Spinal cord (tissue), 10 donors: ENCODE measurements around the gene RIPOR1. TPM values are rescaled to one million over a fixed set of nuclear protein-coding genes. Genes with fewer than 3 reads are reported as not detected.

ENCODE experiments used
- DNase-seq, 6 donors: peaks; one replicate each; pipeline versions ENCODE4 v3.0.0 to v3.0.0-alpha.2; 2013 to 2015; ENCODE audit warnings: low spot score in 6 of 6, low read depth in 4 of 6
- H3K27ac ChIP-seq: one replicate; pipeline ENCODE4 v1.5.1; 2013; ENCODE audit warnings: low read depth, low read length, control low read depth
- H3K27me3 ChIP-seq: one replicate; pipeline ENCODE4 v1.6.1; 2013; ENCODE audit warnings: low read length; ENCODE audit not compliant: control insufficient read depth, insufficient read depth
- H3K36me3 ChIP-seq: one replicate; pipeline ENCODE4 v1.6.1; 2013; ENCODE audit warnings: low read length; ENCODE audit not compliant: control insufficient read depth, insufficient read depth
- H3K4me1 ChIP-seq: one replicate; pipeline ENCODE4 v1.6.1; 2013; ENCODE audit warnings: low read length; ENCODE audit not compliant: control insufficient read depth, insufficient read depth
- H3K4me3 ChIP-seq: one replicate; pipeline ENCODE4 v1.5.1; 2013; ENCODE audit warnings: low read depth, low read length, control low read depth
- H3K9me3 ChIP-seq: one replicate; pipeline ENCODE4 v1.6.1; 2013; ENCODE audit warnings: low read length; ENCODE audit not compliant: control insufficient read depth, insufficient read depth
- WGBS: methylation state at CpG from one replicate; pipeline ENCODE4 v1.1.5; 2013; ENCODE audit warnings: missing lambda C conversion rate; ENCODE audit not compliant: insufficient coverage; 5-methylcytosine and 5-hydroxymethylcytosine counted together
- polyA plus RNA-seq, 2 donors: library from polyadenylated mRNA; unstranded; fragments of 120-200 nt; gene quantifications; one replicate each; pipeline ENCODE4 v1.2.1, GENCODE V29; 2013; ENCODE audit not compliant: insufficient read length in 2 of 2
- total RNA-seq, 2 donors: library from RNA; depleted of rRNA in 1 of 2; stranded (reverse); fragments of 120-200 nt in 1 of 2; fragments of >200 nt in 1 of 2; gene quantifications; one replicate each; pipeline versions ENCODE4 v1.2.3 to v1.2.4, GENCODE V29; 2013 to 2014
- donor health status: healthy.

RIPOR1 gene
- total and polyA plus RNA-seq, 4 donors: 33.1 to 105 (median 63.3) TPM

- peak in 1 of 6 donors; percentile 52 for DNase-seq
- Histone ChIP-seq H3K27me3 (no peaks in the 10 kb centered on the region), H3K9me3 (no peaks in the 10 kb centered on the region), H3K4me3 (no peak overlapping the region), H3K36me3 (peaks cover 3% of the 10 kb centered on the region), H3K4me1 (peaks cover 5% of the 10 kb centered on the region), H3K27ac (no peak overlapping the region)
- 85% methylated on average over 7 of the region's 12 CpGs for WGBS
Observed at GRCh38 chr16:67516296-67517154, 12.1 kb upstream of the RIPOR1 start.

DNA sequence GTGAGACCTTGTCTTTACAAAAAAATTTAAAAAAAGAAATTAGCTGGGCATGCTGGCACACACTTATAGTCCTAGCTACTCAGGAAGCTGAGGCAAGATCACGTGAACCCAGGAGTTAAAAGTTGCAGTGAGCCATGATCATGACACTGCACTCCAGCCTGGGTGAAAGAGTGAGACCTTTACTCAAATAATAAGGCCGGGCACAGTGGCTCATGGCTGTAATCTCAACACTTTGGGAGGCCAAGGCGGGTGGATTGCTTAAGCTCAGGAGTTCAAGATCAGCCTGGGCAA, 11.5 kb upstream of the RIPOR1 start:
- peaks cover 9% of the 10 kb centered on the region for H3K4me1 ChIP-seq
- H3K27ac ChIP-seq: no peak overlapping the region
- peaks cover 3% of the 10 kb centered on the region for H3K36me3 ChIP-seq
- 87% methylated on average over 2 of the region's 3 CpGs for WGBS
- no peaks in the 10 kb centered on the region for H3K9me3 ChIP-seq
- no peaks in the 10 kb centered on the region for H3K27me3 ChIP-seq
- no peak for DNase-seq
- H3K4me3 ChIP-seq: no peak overlapping the region

DNA sequence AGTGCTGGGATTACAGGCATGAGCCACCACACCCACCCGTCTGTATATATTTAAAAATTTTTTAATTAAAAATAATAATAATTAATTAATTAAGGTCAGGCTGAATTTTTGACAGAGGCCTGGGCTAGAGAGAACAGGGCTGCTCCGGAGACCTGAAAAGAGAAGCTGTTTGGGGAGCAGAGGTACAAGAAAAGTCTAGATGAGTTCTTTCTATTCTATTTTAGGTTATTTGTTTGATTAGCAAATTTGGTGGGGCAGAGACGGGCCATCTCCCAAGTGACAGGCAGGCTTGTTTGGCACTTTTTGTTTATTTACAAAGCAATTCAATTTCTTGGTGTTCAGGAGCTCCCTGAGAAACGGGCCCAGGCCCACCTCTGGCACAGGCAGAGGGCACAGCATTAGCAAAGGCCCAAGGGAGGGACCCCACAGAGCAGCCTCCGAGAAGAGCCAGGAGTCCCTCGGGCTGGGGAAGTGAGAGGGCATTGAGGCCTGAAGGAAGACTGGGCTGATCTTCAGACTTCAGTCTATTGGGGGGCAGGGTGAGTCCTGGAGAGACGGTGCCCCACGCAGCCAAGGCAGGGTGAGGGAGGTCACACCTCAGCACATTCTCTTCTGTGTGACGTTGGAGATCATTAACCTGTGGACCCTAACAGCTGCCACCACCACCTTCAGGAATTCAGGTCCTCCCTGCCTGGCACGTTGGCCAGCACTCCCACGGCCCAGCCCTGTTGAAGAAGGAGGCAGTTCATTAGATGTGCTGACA, 10.8 kb upstream of the RIPOR1 start:
- H3K4me3 ChIP-seq: no peak overlapping the region
- WGBS: 76% methylated on average over 8 of the region's 11 CpGs
- no peaks in the 10 kb centered on the region for H3K9me3 ChIP-seq
- DNase-seq: no peak
- no peaks in the 10 kb centered on the region for H3K27me3 ChIP-seq
- peaks cover 9% of the 10 kb centered on the region for H3K4me1 ChIP-seq
- H3K27ac ChIP-seq: no peak overlapping the region
- H3K36me3 ChIP-seq: peaks cover 3% of the 10 kb centered on the region

GRCh38 chr16:67518676-67519075, 10.0 kb upstream of the RIPOR1 start:
- no peak overlapping the region for H3K27ac ChIP-seq
- H3K36me3 ChIP-seq: peaks cover 3% of the 10 kb centered on the region
- H3K4me3 ChIP-seq: no peak overlapping the region
- no peaks in the 10 kb centered on the region for H3K27me3 ChIP-seq
- H3K9me3 ChIP-seq: no peaks in the 10 kb centered on the region
- WGBS: 90% methylated on average over 8 of the region's 8 CpGs
- peaks cover 9% of the 10 kb centered on the region for H3K4me1 ChIP-seq
- no peak for DNase-seq

GRCh38 chr16:67519242-67519641, 9.4 kb upstream of the RIPOR1 start:
- DNase-seq: no peak
- no peaks in the 10 kb centered on the region for H3K9me3 ChIP-seq
- H3K4me1 ChIP-seq: peaks cover 9% of the 10 kb centered on the region
- WGBS: 69% methylated on average over 4 of the region's 4 CpGs
- no peak overlapping the region for H3K27ac ChIP-seq
- H3K36me3 ChIP-seq: peaks cover 3% of the 10 kb centered on the region
- H3K4me3 ChIP-seq: no peak overlapping the region
- H3K27me3 ChIP-seq: no peaks in the 10 kb centered on the region

DNA sequence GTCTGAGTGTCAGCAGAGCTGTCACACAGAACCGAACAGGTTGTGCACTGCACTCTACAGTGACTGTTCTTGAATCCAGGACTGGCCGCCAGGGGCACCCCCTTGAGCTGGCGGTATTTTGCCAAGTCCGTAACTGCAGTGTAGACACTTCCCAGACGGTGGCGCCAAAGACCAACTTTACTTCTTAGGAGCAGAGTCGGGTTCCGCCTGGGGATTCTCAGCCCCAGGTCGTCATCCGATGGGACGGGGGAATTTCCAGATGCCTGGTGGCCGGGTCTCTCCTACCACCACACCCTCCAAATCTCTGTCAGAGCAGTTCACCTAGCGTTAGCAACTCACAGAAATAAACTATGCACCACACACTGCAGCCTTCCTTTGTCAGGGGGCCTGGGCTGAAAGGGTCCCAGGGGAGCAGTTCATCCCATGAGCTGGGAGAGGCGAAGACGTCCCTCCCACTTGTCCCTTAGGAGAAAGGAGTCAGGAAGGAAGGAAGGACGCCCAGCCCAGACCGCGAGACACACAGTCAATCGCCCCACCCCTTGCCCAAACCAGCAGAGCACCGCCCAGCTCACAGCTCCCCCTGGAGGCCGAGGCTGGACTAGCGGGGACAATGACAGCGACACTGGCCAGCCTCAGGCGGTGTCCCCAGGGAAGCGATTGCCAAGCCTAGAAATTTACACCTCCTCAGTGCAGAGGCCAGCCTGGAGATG, 7.4 kb upstream of the RIPOR1 start:
- 1% methylated on average over 21 of the region's 25 CpGs for WGBS
- Histone ChIP-seq H3K4me1 (peaks cover 9% of the 10 kb centered on the region), H3K27me3 (no peaks in the 10 kb centered on the region), H3K9me3 (no peaks in the 10 kb centered on the region), H3K36me3 (peaks cover 3% of the 10 kb centered on the region), H3K4me3 (peak overlapping the region; percentile 65), H3K27ac (peak overlapping the region; percentile 98)
- peak; percentile 90 to 98 (median 93) for DNase-seq

DNA sequence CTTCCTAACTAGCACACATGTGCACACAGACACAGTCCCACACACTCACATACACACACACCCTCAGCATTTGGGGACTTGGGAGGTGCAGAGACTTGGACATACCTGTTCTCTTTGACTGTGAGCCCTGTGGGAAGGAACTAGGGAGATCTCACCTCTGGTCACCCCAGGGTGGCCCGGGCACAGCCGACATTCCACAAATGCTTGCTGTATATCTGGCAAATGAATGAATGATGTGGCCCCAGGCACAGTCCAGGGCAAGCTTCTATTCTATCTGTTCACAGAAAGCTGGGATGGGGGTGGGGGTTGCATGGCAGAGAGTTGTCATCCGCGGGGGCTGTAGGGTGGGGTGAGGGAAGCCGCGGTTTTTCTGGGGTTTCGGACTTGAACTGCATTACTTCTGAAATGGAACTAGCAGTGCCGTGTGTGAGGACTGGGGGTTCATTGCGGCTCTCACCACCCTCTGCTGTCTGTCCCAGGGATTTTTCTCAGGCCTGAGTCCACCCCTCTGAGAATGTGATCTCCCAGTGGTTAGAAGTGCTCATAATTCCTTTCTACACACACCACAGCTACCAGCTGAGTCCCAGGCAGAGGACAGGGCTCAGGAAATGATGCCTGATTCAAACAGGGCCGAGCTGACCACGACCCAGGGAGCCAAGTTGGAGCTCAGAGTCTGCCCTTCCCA, 3.3 kb upstream of the RIPOR1 start:
- no peaks in the 10 kb centered on the region for H3K9me3 ChIP-seq
- WGBS: 64% methylated on average over 9 of the region's 11 CpGs
- no peak overlapping the region for H3K27ac ChIP-seq
- H3K27me3 ChIP-seq: no peaks in the 10 kb centered on the region
- H3K4me1 ChIP-seq: peaks cover 30% of the 10 kb centered on the region
- no peak for DNase-seq
- H3K4me3 ChIP-seq: no peak overlapping the region
- no peaks in the 10 kb centered on the region for H3K36me3 ChIP-seq

DNA sequence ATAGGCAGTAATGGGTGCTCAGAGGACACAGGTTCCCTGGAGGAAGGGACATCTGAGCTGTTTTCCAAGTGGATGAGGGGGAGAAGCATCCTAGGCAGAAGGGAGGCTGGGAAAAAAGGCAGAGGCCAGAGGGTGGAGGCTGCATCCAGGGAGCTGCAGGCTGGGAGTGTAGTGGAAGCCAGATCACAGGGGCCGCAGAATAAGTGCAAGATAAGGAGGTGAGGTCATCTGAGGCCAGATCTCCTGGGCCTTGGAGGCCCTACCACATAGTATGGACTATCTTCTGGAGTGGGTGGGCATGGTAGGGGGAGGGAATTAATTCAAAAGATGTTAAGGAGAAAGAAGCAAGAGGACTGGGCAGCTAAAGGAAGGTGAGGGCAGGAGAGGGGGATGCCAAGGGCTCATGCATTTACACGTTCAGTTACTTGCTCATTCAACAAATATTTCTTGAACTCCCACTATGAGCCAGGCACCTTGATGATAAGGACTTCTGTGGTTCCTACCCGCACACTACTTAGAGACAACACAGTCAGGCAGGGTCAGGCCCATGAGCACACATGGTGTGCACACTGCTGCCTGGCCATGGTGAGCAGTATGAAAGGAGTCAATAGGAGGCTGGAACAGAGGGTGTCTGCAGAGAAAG, 2.4 kb upstream of the RIPOR1 start:
- no peaks in the 10 kb centered on the region for H3K9me3 ChIP-seq
- DNase-seq: no peak
- H3K4me3 ChIP-seq: no peak overlapping the region
- H3K27ac ChIP-seq: no peak overlapping the region
- 100% methylated on average over 2 of the region's 3 CpGs for WGBS
- peaks cover 2% of the 10 kb centered on the region for H3K36me3 ChIP-seq
- H3K4me1 ChIP-seq: peaks cover 37% of the 10 kb centered on the region
- no peaks in the 10 kb centered on the region for H3K27me3 ChIP-seq
